ENCODE data around the gene TSPAN5.

GRCh38 chr4:98473046-98473445 is 185.4 kb downstream of the TSPAN5 start:
- TF ChIP-seq CTCF (IDR thresholded peaks at IDR 0.05), result no peak
- no peak for TF ChIP-seq POLR2A (IDR thresholded peaks at IDR 0.05)
- TF ChIP-seq POLR2AphosphoS5 (IDR thresholded peaks at IDR 0.05), result no peak

Data from prostate gland (tissue), 2 donors.